SU-DHL-6 (cell line): ENCODE results near the gene IFI27L1.

Experiments used
- EZH2phosphoT487 ChIP-seq: fragments of 200-600 bp; sonication (generic), shearing (Covaris generic); conservative IDR thresholded peaks from 2 replicates; pipeline ENCODE4 v1.6.1; 2018; ENCODE audit warnings: mild to moderate bottlenecking, antibody characterized with exemption, low read length, moderate library complexity, mixed read lengths
- TF ChIP-seq, protein P1 (sequence below): fragments of 200-600 bp; sonication (generic); IDR thresholded peaks from one replicate; pipeline ENCODE4 v1.5.1; 2017; ENCODE audit warnings: antibody characterized with exemption, mild to moderate bottlenecking, low read length, moderate library complexity; ENCODE audit not compliant: insufficient read depth, poor library complexity, severe bottlenecking

DNA sequence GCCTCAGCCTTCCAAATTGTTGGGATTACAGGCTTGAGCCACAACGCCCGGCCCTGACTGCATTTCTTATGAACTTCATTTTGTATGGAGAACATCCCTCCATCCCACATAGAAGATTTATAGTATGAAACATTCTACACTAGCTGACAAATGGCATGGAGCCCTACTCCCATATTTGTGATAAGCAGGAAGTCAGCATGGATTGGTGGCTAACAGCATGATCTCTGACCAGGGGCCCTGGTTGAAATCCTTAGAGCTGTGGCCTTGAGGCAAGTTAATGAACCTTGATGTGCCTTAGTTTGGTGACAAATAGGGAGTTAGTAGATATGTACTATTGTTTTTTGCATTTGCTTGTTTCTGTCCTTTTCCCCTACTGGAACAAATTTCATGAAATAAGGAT lies 12.3 kb downstream of the IFI27L1 start:
- TF ChIP-seq, protein P1, sequence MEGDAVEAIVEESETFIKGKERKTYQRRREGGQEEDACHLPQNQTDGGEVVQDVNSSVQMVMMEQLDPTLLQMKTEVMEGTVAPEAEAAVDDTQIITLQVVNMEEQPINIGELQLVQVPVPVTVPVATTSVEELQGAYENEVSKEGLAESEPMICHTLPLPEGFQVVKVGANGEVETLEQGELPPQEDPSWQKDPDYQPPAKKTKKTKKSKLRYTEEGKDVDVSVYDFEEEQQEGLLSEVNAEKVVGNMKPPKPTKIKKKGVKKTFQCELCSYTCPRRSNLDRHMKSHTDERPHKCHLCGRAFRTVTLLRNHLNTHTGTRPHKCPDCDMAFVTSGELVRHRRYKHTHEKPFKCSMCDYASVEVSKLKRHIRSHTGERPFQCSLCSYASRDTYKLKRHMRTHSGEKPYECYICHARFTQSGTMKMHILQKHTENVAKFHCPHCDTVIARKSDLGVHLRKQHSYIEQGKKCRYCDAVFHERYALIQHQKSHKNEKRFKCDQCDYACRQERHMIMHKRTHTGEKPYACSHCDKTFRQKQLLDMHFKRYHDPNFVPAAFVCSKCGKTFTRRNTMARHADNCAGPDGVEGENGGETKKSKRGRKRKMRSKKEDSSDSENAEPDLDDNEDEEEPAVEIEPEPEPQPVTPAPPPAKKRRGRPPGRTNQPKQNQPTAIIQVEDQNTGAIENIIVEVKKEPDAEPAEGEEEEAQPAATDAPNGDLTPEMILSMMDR: no peak
- TF ChIP-seq EZH2phosphoT487: no peak
